HL-60 (cell line): ENCODE results near the gene PELI1.

Experiments used
- SPI1 ChIP-seq: IDR thresholded peaks from 2 replicates; pipeline ENCODE4 v1.6.1; 2012; ENCODE audit warnings: low read depth, mild to moderate bottlenecking, borderline replicate concordance
- TF ChIP-seq, protein P1 (sequence below): IDR thresholded peaks from one replicate; pipeline ENCODE4 v1.5.1; 2011; ENCODE audit warnings: low read length, control low read depth, inconsistent platforms; ENCODE audit not compliant: insufficient read depth

- TF ChIP-seq SPI1: no peak
- TF ChIP-seq, protein P1, sequence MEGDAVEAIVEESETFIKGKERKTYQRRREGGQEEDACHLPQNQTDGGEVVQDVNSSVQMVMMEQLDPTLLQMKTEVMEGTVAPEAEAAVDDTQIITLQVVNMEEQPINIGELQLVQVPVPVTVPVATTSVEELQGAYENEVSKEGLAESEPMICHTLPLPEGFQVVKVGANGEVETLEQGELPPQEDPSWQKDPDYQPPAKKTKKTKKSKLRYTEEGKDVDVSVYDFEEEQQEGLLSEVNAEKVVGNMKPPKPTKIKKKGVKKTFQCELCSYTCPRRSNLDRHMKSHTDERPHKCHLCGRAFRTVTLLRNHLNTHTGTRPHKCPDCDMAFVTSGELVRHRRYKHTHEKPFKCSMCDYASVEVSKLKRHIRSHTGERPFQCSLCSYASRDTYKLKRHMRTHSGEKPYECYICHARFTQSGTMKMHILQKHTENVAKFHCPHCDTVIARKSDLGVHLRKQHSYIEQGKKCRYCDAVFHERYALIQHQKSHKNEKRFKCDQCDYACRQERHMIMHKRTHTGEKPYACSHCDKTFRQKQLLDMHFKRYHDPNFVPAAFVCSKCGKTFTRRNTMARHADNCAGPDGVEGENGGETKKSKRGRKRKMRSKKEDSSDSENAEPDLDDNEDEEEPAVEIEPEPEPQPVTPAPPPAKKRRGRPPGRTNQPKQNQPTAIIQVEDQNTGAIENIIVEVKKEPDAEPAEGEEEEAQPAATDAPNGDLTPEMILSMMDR: no peak
Observed at GRCh38 chr2:64139956-64140355, 4.3 kb downstream of the PELI1 start.
